NT2/D1 (cell line): ENCODE results near the gene OSBPL9.

Source experiments
- SUZ12 ChIP-seq: IDR thresholded peaks from 2 replicates; pipeline ENCODE4 v1.6.1; 2011; ENCODE audit not compliant: insufficient read length, insufficient read depth; ENCODE audit errors: extremely low read depth
- YY1 ChIP-seq: IDR thresholded peaks from 2 replicates; pipeline ENCODE4 v1.6.1; 2011; ENCODE audit not compliant: insufficient read length, insufficient read depth
- ZNF274 ChIP-seq: IDR thresholded peaks from 2 replicates; pipeline ENCODE4 v1.6.1; 2011; ENCODE audit warnings: mild to moderate bottlenecking, low read depth, low read length

- no peak for TF ChIP-seq YY1
- TF ChIP-seq ZNF274, result no peak
- TF ChIP-seq SUZ12, result no peak
Observed at GRCh38 chr1:51649593-51650091, 32.8 kb downstream of the OSBPL9 start.
